HL-60 (cell line): ENCODE results near the gene PTDSS2.

Experiments
- POLR2AphosphoS5 ChIP-seq: IDR thresholded peaks from 2 replicates; pipeline ENCODE4 v1.6.1; 2012; ENCODE audit warnings: low read depth
- TF ChIP-seq, protein P1 (sequence below): IDR thresholded peaks from one replicate; pipeline ENCODE4 v1.5.1; 2011; ENCODE audit warnings: low read length, control low read depth, inconsistent platforms; ENCODE audit not compliant: insufficient read depth

DNA sequence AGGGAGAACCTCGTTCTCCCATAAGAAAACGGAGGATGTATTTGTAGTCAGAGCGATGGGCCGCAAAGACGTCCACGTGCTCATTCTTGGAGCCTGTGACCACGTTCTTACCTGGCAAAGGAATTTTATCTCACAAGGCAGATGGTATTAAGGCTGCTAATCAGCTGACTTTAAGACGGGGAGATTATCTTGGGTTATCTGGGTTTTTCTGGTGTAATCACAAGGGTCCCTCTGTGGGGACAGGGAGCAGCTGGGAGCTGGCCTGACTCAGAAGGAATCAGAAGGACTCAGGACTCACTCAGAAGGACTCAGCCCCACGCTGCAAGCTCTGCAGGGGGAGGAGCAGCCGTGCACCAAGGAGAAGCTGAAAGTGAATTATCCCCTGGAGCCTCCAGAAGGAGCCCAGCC lies 27.8 kb upstream of the PTDSS2 start:
- TF ChIP-seq, protein P1, sequence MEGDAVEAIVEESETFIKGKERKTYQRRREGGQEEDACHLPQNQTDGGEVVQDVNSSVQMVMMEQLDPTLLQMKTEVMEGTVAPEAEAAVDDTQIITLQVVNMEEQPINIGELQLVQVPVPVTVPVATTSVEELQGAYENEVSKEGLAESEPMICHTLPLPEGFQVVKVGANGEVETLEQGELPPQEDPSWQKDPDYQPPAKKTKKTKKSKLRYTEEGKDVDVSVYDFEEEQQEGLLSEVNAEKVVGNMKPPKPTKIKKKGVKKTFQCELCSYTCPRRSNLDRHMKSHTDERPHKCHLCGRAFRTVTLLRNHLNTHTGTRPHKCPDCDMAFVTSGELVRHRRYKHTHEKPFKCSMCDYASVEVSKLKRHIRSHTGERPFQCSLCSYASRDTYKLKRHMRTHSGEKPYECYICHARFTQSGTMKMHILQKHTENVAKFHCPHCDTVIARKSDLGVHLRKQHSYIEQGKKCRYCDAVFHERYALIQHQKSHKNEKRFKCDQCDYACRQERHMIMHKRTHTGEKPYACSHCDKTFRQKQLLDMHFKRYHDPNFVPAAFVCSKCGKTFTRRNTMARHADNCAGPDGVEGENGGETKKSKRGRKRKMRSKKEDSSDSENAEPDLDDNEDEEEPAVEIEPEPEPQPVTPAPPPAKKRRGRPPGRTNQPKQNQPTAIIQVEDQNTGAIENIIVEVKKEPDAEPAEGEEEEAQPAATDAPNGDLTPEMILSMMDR = no peak
- TF ChIP-seq POLR2AphosphoS5 = no peak
